ENCODE results near the gene NUP214.
"Not testable (repeated sequence)": the region's sequence is repeated elsewhere in the genome, so short reads cannot be mapped to it uniquely, and the experiment has no call there.

NUP214 gene

GRCh38 chr9:131116281-131117120, 8.9 kb upstream of the NUP214 start:
- DNase-seq (ENCODE audit: low read depth, low spot score): no peak

- peak; percentile 47 for DNase-seq (ENCODE audit: low read depth, low spot score)
These were observed 8.1 kb upstream of the NUP214 start for GRCh38 chr9:131117121-131117761.

- DNase-seq (ENCODE audit: low read depth, low spot score): no peak
These were observed 7.6 kb upstream of the NUP214 start for GRCh38 chr9:131117762-131118145.

- DNase-seq (ENCODE audit: low read depth, low spot score): no peak
These were observed 5.8 kb upstream of the NUP214 start for GRCh38 chr9:131119600-131119999.

GRCh38 chr9:131120620-131121228, 4.7 kb upstream of the NUP214 start:
- no peak for DNase-seq (ENCODE audit: low read depth, low spot score)

- DNase-seq (ENCODE audit: low read depth, low spot score): no peak
These were observed 4.0 kb upstream of the NUP214 start for GRCh38 chr9:131121346-131121745.

- no peak for DNase-seq (ENCODE audit: low read depth, low spot score)
These were observed 3.2 kb upstream of the NUP214 start for GRCh38 chr9:131122158-131122557.

GRCh38 chr9:131125038-131125287, 423 bp upstream of the NUP214 start:
- no peak for DNase-seq (ENCODE audit: low read depth, low spot score)

GRCh38 chr9:131126059-131126426, 657 bp downstream of the NUP214 start:
- no peak for DNase-seq (ENCODE audit: low read depth, low spot score)

GRCh38 chr9:131129183-131129582, 3.8 kb downstream of the NUP214 start:
- no peak for DNase-seq (ENCODE audit: low read depth, low spot score)

GRCh38 chr9:131138676-131139075, 13.3 kb downstream of the NUP214 start:
- no peak for DNase-seq (ENCODE audit: low read depth, low spot score)

GRCh38 chr9:131140112-131140511, 14.7 kb downstream of the NUP214 start:
- no peak for DNase-seq (ENCODE audit: low read depth, low spot score)

GRCh38 chr9:131140550-131140949, 15.2 kb downstream of the NUP214 start:
- DNase-seq (ENCODE audit: low read depth, low spot score): no peak

GRCh38 chr9:131142160-131142559, 16.8 kb downstream of the NUP214 start:
- no peak for DNase-seq (ENCODE audit: low read depth, low spot score)

GRCh38 chr9:131144201-131144600, 18.8 kb downstream of the NUP214 start:
- no peak for DNase-seq (ENCODE audit: low read depth, low spot score)

GRCh38 chr9:131145245-131145644, 19.9 kb downstream of the NUP214 start:
- DNase-seq (ENCODE audit: low read depth, low spot score): no peak

- no peak for DNase-seq (ENCODE audit: low read depth, low spot score)
These were observed 20.8 kb downstream of the NUP214 start for GRCh38 chr9:131146186-131146585.

- DNase-seq (ENCODE audit: low read depth, low spot score): no peak
These were observed 22.9 kb downstream of the NUP214 start for GRCh38 chr9:131148276-131148675.

GRCh38 chr9:131148966-131149687, 23.7 kb downstream of the NUP214 start:
- no peak for DNase-seq (ENCODE audit: low read depth, low spot score)

GRCh38 chr9:131149688-131150053, 24.3 kb downstream of the NUP214 start:
- DNase-seq (ENCODE audit: low read depth, low spot score): no peak

GRCh38 chr9:131153595-131153994, 28.2 kb downstream of the NUP214 start:
- no peak for DNase-seq (ENCODE audit: low read depth, low spot score)

GRCh38 chr9:131158673-131159072, 33.3 kb downstream of the NUP214 start:
- DNase-seq (ENCODE audit: low read depth, low spot score): not testable (repeated sequence)
